OCI-LY3 (cell line): ENCODE measurements around the gene OSTN.

Experiments
- H2AFZ ChIP-seq: fragments of 200-600, 300-600 bp; shearing (Covaris generic); 2 replicates; pipeline ENCODE4 v1.6.0; 2014; ENCODE audit warnings: antibody characterized with exemption, low read depth, low read length
- H3K27ac ChIP-seq: fragments of 200-600, 300-600 bp; sonication (generic); 2 replicates; pipeline ENCODE4 v1.5.1; 2014; ENCODE audit warnings: mild to moderate bottlenecking, low read length, moderate library complexity, mixed read lengths
- H3K27me3 ChIP-seq: fragments of 200-600, 300-600 bp; sonication (generic); 2 replicates; pipeline ENCODE4 v1.6.1; 2014; ENCODE audit warnings: low read depth, low read length, mixed read lengths
- H3K36me3 ChIP-seq: fragments of 200-600, 300-600 bp; sonication (generic); replicated peaks from 2 replicates; pipeline ENCODE3; 2014; ENCODE audit warnings: low read depth, low read length, mixed read lengths
- H3K4me1 ChIP-seq: fragments of 300-600, 200-600 bp; sonication (generic); 2 replicates; pipeline ENCODE4 v1.6.1; 2014; ENCODE audit warnings: low read length, mixed read lengths
- H3K4me2 ChIP-seq: fragments of 200-600, 300-600 bp; sonication (generic); 2 replicates; pipeline ENCODE4 v1.6.1; 2014; ENCODE audit warnings: low read length, mixed read lengths
- H3K4me3 ChIP-seq: fragments of 300-600, 200-600 bp; sonication (generic); 2 replicates; pipeline ENCODE4 v1.5.1; 2014; ENCODE audit warnings: antibody characterized with exemption, mild to moderate bottlenecking, low read length, moderate library complexity
- H3K79me2 ChIP-seq: fragments of 300-600, 200-600 bp; shearing (Covaris generic); 2 replicates; pipeline ENCODE4 v1.6.1; 2014; ENCODE audit warnings: mild to moderate bottlenecking, low read length, mixed read lengths
- H3K9ac ChIP-seq: fragments of 300-600, 200-600 bp; shearing (Covaris generic); 2 replicates; pipeline ENCODE4 v1.6.0; 2014; ENCODE audit warnings: mild to moderate bottlenecking, low read length, moderate library complexity
- H3K9me3 ChIP-seq: fragments of 200-600, 300-600 bp; shearing (Covaris generic); 2 replicates; pipeline ENCODE4 v1.6.1; 2014; ENCODE audit warnings: low read length, mixed read lengths; ENCODE audit not compliant: insufficient read depth
- H4K20me1 ChIP-seq: fragments of 200-600, 300-600 bp; sonication (generic); 2 replicates; pipeline ENCODE4 v1.6.1; 2016; ENCODE audit warnings: low read length, mixed read lengths; ENCODE audit not compliant: insufficient read depth
- CTCF ChIP-seq: fragments of 200-600, 300-600 bp; sonication (generic); IDR thresholded peaks from 2 replicates; pipeline ENCODE4 v1.5.1; 2014; ENCODE audit warnings: antibody characterized with exemption, low read length, low read depth
- EZH2phosphoT487 ChIP-seq: fragments of 200-600 bp; shearing (Covaris generic); IDR thresholded peaks from 2 replicates; pipeline ENCODE4 v1.6.1; 2018; ENCODE audit warnings: antibody characterized with exemption, mixed run types, low read depth

Gene OSTN

GRCh38 chr3:191158815-191159214 lies 40.2 kb upstream of the OSTN start:
- no peaks in the 10 kb centered on the region for H3K4me1 ChIP-seq
- H3K36me3 ChIP-seq, result no peaks in the 10 kb centered on the region
- H4K20me1 ChIP-seq, result no peaks in the 10 kb centered on the region
- H3K27ac ChIP-seq, result no peak overlapping the region
- peaks cover 24% of the 10 kb centered on the region for H3K9me3 ChIP-seq
- H3K9ac ChIP-seq, result no peak overlapping the region
- no peak overlapping the region for H3K4me3 ChIP-seq
- no peaks in the 10 kb centered on the region for H3K27me3 ChIP-seq
- H3K4me2 ChIP-seq, result no peak overlapping the region
- TF ChIP-seq CTCF, result no peak
- TF ChIP-seq EZH2phosphoT487, result no peak
- H2AFZ ChIP-seq, result no peak overlapping the region
- no peaks in the 10 kb centered on the region for H3K79me2 ChIP-seq

- no peaks in the 10 kb centered on the region for H4K20me1 ChIP-seq
- H3K9me3 ChIP-seq, result peaks cover 9% of the 10 kb centered on the region; the same call in 1 of the 2 replicates
- H3K27ac ChIP-seq, result no peak overlapping the region
- H3K79me2 ChIP-seq, result no peaks in the 10 kb centered on the region
- H3K4me3 ChIP-seq, result no peak overlapping the region
- no peak overlapping the region for H3K9ac ChIP-seq
- no peaks in the 10 kb centered on the region for H3K36me3 ChIP-seq
- H3K4me2 ChIP-seq, result no peak overlapping the region
- H3K4me1 ChIP-seq, result peaks cover 7% of the 10 kb centered on the region
- no peak overlapping the region for H2AFZ ChIP-seq
- no peak for TF ChIP-seq CTCF
- no peak for TF ChIP-seq EZH2phosphoT487
- no peaks in the 10 kb centered on the region for H3K27me3 ChIP-seq
Observed at GRCh38 chr3:191165802-191166201, 33.2 kb upstream of the OSTN start.

GRCh38 chr3:191166368-191166767 lies 32.7 kb upstream of the OSTN start:
- TF ChIP-seq EZH2phosphoT487 (no peak), CTCF (no peak)
- no peak overlapping the region for H3K4me2 ChIP-seq
- no peak overlapping the region for H3K9ac ChIP-seq
- peaks cover 9% of the 10 kb centered on the region; the same call in 1 of the 2 replicates for H3K9me3 ChIP-seq
- no peak overlapping the region for H2AFZ ChIP-seq
- H3K4me3 ChIP-seq, result no peak overlapping the region
- no peaks in the 10 kb centered on the region for H3K36me3 ChIP-seq
- H3K27me3 ChIP-seq, result no peaks in the 10 kb centered on the region
- peaks cover 7% of the 10 kb centered on the region for H3K4me1 ChIP-seq
- no peaks in the 10 kb centered on the region for H4K20me1 ChIP-seq
- no peak overlapping the region for H3K27ac ChIP-seq
- H3K79me2 ChIP-seq, result no peaks in the 10 kb centered on the region

- H3K79me2 ChIP-seq, result no peaks in the 10 kb centered on the region
- no peak overlapping the region for H3K4me3 ChIP-seq
- no peaks in the 10 kb centered on the region for H3K9me3 ChIP-seq
- H3K4me2 ChIP-seq, result peak overlapping the region; percentile 44
- H4K20me1 ChIP-seq, result no peaks in the 10 kb centered on the region
- 0 out of 2 replicates have a peak overlapping the region, but pooled peaks have one; percentile 37 for H2AFZ ChIP-seq
- H3K9ac ChIP-seq, result no peak overlapping the region
- no peaks in the 10 kb centered on the region for H3K27me3 ChIP-seq
- peaks cover 10% of the 10 kb centered on the region for H3K4me1 ChIP-seq
- H3K27ac ChIP-seq, result no peak overlapping the region
- no peaks in the 10 kb centered on the region for H3K36me3 ChIP-seq
- TF ChIP-seq EZH2phosphoT487, result no peak
- TF ChIP-seq CTCF, result no peak
Observed at GRCh38 chr3:191169566-191169965, 29.5 kb upstream of the OSTN start.
